ENCODE measurements around the gene NR3C2. TPM values are rescaled to one million over a fixed set of nuclear protein-coding genes. Genes with fewer than 3 reads are reported as not detected.

The NR3C2 gene
- total and polyA plus RNA-seq, 2 experiments from 2014 or later, result 1.2 to 3.0 TPM

- no peaks in the 10 kb centered on the region for H3K79me2 ChIP-seq (replicated peaks; ENCODE audit: insufficient read depth)
- H3F3A ChIP-seq (replicated peaks; ENCODE audit: low read depth), result no peaks in the 10 kb centered on the region
- DNase-seq (ENCODE audit: low spot score), result no peak
- no peaks in the 10 kb centered on the region for H4K20me1 ChIP-seq (replicated peaks; ENCODE audit: insufficient read depth)
- H3K4me2 ChIP-seq, result no peak overlapping the region
- H3K27ac ChIP-seq (ENCODE audit: low read depth), result no peak overlapping the region
- no peaks in the 10 kb centered on the region for H3K9me3 Mint-ChIP-seq
- no peaks in the 10 kb centered on the region for H3K4me1 Mint-ChIP-seq
- H3K27me3 ChIP-seq (ENCODE audit: insufficient read depth), result no peaks in the 10 kb centered on the region
- peaks cover 3% of the 10 kb centered on the region for H3K27me3 Mint-ChIP-seq (ENCODE audit: insufficient read depth, low read depth, poor library complexity)
- H3K9me2 ChIP-seq (ENCODE audit: insufficient read depth), result peaks cover 4% of the 10 kb centered on the region; the same call in 1 of the 2 replicates
- H3K36me3 Mint-ChIP-seq (ENCODE audit: low read depth), result no peaks in the 10 kb centered on the region
- H3K27ac Mint-ChIP-seq, result no peak overlapping the region
- no peak overlapping the region for H3K4me3 ChIP-seq
- TF ChIP-seq EZH2 (IDR thresholded peaks at IDR 0.05; ENCODE audit: low read depth, unreplicated experiment) (no peak), ZNF331 (CRISPR knock-in tag; IDR thresholded peaks at IDR 0.05; ENCODE audit: low read depth) (no peak), POLR2AphosphoS5 (IDR thresholded peaks at IDR 0.05; ENCODE audit: low read depth) (no peak), NANOG (IDR thresholded peaks at IDR 0.05; ENCODE audit: borderline replicate concordance) (no peak), REST (IDR thresholded peaks at IDR 0.05; ENCODE audit: unreplicated experiment) (no peak), ZNF114 (CRISPR knock-in tag; IDR thresholded peaks at IDR 0.05) (no peak), CREB1 (CRISPR knock-in tag; IDR thresholded peaks at IDR 0.05; ENCODE audit: low read depth) (no peak), EZH2phosphoT487 (IDR thresholded peaks at IDR 0.05; ENCODE audit: unreplicated experiment) (no peak), ETS1 (IDR thresholded peaks at IDR 0.05) (no peak), CTCF (conservative IDR thresholded peaks at IDR 0.05; ENCODE audit: low read depth in 2 of 2) (no peak), ZNF462 (CRISPR knock-in tag; IDR thresholded peaks at IDR 0.05) (no peak), STAT1 (IDR thresholded peaks at IDR 0.05; ENCODE audit: unreplicated experiment) (no peak), JUNB (IDR thresholded peaks at IDR 0.05; ENCODE audit: unreplicated experiment) (no peak)
- no peak overlapping the region for H3K4me3 Mint-ChIP-seq
- ATAC-seq, result no peak
- no peaks in the 10 kb centered on the region for H3K36me3 ChIP-seq (ENCODE audit: insufficient read depth)
- no peaks in the 10 kb centered on the region for H3K4me1 ChIP-seq (ENCODE audit: insufficient read depth)
- H2AFZ ChIP-seq, result no peak overlapping the region
Measured at GRCh38 chr4:148238086-148238485, 204.1 kb downstream of the NR3C2 start.
